CD4-positive, alpha-beta T cell treated with Interferon alpha-2 for 1 hour (primary cell): ENCODE results near the gene ATXN7L1.
A peak's percentile ranks its signal among the peaks of the same experiment; 100 is the strongest.
"Not testable (repeated sequence)": the region's sequence is repeated elsewhere in the genome, so short reads cannot be mapped to it uniquely, and the experiment has no call there.

Source experiments
- DNase-seq, 2 donors: peaks; one replicate each; pipeline ENCODE4 v3.0.0-alpha.2; 2020 to 2022

ATXN7L1 gene

DNA sequence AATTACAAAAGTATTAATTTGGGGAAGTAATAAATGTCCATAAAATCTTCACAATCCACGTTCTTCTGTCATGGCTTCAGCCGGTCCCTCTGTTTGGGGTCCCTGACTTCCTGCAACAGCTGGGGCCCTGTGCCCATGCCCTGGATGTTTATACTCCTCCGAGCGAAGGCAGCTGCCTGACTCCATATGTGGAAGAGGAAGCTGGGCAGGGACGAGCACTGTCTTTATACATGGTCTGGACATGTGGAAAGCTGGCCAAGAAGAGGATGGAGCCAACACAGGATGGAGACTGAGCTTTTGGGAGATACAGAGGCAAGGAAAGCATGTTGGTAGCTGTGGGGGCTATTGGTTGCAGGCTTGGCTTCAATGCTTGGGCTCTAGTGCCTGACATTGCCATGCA is 178.6 kb downstream of the ATXN7L1 start:
- DNase-seq, result no peak

DNA sequence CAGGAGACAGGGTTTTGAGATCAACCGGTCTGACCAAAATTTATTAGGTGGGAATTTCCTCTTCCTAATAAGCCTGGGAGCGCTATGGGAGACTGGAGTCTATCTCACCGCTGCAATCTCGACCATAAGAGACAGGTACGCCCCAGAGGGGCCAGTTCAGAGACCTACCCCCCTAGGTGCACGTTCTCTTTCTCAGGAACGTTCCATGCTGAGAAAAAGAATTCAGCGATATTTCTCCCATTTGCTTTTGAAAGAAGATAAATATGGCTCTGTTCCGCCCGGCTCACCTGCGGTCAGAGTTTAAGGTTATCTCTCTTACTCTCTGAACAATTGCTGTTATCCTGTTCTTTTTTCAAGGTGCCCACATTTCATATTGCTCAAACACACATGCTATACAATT is 179.2 kb downstream of the ATXN7L1 start:
- DNase-seq, result not testable (repeated sequence)

- DNase-seq, result no peak
Observed at GRCh38 chr7:105693576-105693975, 182.8 kb downstream of the ATXN7L1 start.

GRCh38 chr7:105691680-105692564 is 184.5 kb downstream of the ATXN7L1 start:
- DNase-seq, result peak; percentile 88 to 91

GRCh38 chr7:105691082-105691679 is 185.2 kb downstream of the ATXN7L1 start:
- DNase-seq, result peak; percentile 43 to 72

- DNase-seq, result no peak
Observed at GRCh38 chr7:105690325-105690945, 186.0 kb downstream of the ATXN7L1 start.

- DNase-seq, result no peak
Observed at GRCh38 chr7:105689067-105689819, 187.2 kb downstream of the ATXN7L1 start.

DNA sequence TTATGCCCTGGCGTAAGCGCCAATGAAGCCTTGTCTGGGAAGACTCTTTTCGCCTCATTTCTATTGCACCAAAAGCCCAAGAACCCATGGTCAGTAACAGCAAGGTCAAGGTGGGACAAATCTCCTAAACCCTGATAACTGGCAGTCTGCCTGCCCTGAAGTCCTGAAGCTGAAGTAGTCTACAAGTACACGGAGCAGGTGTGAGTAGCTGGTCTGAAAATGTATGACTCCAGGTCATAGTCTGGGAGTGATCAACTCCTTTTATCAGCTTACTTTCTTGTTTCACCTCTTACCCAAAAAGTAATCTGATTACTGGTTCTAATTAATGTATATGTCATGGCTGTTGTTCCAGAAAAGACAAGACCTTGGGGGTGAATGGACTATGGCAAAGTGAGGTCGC is 187.8 kb downstream of the ATXN7L1 start:
- no peak for DNase-seq

DNA sequence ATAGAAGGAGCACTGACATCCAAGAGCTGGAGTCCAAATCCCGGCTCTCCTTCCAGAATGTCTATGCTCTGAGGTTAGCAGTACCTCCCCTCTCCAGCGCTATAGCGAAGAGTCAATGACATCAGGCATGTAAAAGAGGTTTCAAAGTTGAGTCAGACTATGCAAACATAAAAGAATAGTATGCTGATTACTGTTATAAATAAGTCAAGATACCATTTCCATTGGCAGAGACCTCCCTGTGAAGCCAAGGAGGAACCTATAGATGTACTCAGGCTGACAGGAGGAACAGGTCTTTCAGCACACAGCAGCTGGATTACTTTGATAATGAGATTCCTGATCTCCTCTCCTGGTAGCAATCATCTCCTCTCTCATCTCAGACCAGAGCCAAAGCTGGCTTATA is 191.2 kb downstream of the ATXN7L1 start:
- DNase-seq, result no peak

- DNase-seq, result no peak
Observed at GRCh38 chr7:105682341-105683060, 193.9 kb downstream of the ATXN7L1 start.

DNA sequence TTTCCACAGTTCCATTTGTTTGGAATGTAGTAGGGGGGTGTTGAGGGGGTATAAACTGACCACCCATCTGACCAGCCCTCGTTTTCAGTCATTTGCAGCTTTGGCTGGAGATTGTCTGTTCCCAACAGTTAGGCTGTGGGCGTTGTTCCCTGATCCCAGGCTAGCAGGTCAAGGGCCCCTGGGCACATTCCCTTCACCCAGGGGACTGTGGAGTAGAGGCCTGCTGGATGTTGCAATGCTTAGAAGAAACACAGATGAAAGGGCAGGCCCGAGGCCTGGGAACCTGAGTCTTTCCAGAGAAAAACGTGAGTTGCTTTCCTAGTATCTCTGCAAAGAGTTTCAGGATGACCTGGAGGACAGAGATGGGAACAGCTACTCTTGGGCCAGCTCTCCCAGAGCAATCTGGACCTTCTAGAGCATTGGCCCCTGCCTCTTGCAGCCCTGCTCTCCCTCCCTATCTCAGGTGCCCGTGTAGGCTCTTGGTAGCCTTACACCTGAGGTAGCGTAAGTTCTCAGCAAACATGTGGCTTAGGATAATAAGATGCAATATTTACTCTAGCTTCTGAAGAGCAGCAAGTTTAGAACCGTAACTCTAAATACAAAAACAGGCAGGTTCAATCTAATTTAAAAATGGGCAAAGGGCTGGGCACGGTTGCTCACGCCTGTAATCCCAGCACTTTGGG is 195.8 kb downstream of the ATXN7L1 start:
- no peak for DNase-seq

DNA sequence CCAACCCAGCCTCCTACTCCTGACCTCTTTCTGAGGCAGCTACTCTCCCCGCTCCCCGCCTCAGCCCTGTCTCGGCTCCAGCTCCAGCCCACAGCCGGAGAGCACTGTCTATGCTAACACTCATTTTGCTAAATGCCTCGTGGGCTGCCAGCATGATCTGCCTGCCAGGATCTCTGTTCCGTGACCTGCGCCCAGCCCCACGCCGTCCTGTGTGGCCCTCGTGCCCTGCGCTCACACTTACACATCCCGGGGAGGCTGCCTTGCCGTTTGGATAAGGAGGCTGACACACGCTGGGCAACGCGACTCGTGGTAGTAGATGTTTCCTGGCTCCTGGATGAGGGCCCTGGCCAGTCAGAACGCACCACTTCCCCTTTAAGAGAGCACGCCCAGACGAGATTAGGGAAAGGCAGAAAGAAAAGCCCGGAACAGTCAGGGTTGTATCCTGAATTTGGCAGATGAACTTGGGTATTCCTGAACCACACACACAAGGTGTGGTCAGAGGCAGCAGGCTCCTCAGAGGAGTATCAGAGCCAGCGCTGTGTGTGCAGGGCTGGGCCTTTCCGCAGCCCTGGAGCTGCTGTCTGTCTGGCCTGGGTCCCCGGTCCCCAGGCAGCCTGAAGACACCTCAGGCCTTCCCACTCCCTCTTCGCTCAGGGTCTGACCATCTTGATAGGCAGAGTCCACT is 197.4 kb downstream of the ATXN7L1 start:
- peak; percentile 30 to 36 for DNase-seq

GRCh38 chr7:105677817-105678573 is 198.4 kb downstream of the ATXN7L1 start:
- DNase-seq, result peak; percentile 71 to 81

- no peak for DNase-seq
Observed at GRCh38 chr7:105677410-105677730, 199.0 kb downstream of the ATXN7L1 start.

- DNase-seq, result peak; percentile 47 to 72
Observed at GRCh38 chr7:105675934-105676371, 200.4 kb downstream of the ATXN7L1 start.

DNA sequence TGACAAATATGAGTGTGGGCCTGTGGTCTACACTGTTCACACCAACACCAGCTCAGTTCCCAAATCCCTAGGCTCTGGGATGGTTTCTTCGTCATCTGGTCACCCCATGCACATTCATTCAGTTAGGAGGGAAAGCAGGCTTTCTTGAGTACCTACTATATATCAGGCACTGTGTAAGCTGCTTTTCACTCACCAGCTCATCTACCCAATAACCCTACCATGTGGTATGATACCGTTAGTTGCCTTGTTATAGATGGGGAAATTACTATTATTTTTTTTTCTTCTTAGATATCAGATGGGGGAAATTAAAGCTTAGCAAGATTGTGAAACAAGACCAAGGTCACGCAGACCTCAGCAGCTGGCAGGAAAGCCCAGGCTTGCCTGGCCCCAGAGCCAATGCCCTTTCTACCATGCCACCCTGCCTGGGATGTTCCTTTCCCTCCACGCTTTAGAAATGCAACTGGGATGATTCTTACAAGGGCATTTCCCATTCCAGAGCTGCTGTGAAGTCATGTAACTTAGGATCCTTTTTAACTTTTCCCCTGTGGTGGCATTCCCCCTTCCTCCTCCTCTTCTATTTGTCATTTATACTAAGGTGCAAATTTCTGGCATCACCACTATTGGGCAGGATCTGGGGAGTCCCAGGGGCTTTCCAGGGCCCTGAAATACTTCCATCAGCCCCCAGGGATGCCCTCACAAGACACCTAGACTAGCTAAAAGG is 202.0 kb downstream of the ATXN7L1 start:
- DNase-seq, result peak in 1 of 2 donors; percentile 26

DNA sequence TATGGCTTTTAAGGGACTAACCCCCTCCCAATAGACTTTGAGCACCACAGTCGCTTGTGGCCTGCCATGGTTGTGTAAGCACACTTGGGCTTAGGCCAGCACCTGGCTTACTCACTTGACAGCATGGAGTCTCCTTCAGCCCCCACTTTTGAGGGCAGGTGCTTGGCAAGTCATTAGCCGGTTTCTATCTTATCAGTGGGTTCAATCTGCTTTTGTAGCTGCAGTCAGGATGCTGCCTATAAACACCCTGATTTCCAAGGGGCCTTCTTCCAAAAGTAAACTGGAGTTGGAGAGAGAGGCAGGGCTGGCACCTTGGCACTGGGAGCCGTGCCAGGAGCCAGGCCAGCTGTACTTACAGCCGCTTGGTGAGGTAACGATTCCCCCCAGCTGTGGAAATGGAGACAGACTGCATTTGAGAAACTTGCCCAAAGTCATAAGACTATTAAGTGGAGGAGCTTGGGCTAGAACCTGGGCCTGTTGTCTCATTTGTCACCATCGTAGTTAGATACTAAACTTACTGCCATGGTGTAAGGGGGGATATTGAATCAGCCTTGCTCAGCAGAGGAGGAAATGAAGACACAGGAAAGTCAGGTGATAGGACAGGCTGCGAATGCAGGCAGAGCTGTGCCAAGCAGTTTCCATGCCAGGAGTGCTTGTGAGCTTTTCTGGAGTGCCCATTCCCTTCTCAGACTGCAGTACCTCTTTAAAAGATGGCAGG is 202.9 kb downstream of the ATXN7L1 start:
- DNase-seq, result no peak

- no peak for DNase-seq
Observed at GRCh38 chr7:105672801-105673200, 203.6 kb downstream of the ATXN7L1 start.

DNA sequence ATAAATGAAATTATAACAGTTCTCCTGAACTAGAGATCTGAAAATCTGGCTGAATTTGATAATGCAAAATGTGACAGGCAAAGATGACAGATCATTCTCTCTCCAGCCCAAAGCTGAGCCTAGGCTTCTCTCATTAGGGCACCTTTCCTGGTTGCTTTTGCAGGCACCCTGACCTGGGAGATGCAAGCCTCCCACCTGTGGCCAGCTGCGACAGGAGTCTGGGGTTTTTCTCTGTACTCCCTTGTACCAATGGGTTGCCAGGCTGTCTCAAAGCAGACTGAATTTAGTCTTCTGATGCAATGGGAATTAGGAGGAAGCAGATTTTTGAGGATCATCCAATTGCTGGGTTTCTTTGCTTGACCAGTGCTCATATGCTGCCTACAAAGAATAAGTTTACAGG is 210.1 kb downstream of the ATXN7L1 start:
- no peak for DNase-seq
